HG02981 (cell line): ENCODE measurements around the gene PDE1C.

Experiments
- ATAC-seq: cut with Tn5 transposase; IDR thresholded peaks from one replicate; pipeline ENCODE4 v1.9.1; 2021; ENCODE audit warnings: mild to moderate bottlenecking, moderate library complexity; ENCODE audit not compliant: unreplicated experiment

Gene PDE1C

GRCh38 chr7:32075612-32076011, 5.4 kb upstream of the PDE1C start:
- ATAC-seq: no peak

- no peak for ATAC-seq
Observed at GRCh38 chr7:32074787-32075585, 4.8 kb upstream of the PDE1C start.

- ATAC-seq: no peak
Observed at GRCh38 chr7:32073533-32073932, 3.3 kb upstream of the PDE1C start.

GRCh38 chr7:32072397-32072796, 2.2 kb upstream of the PDE1C start:
- no peak for ATAC-seq

GRCh38 chr7:32071466-32072091, 1.4 kb upstream of the PDE1C start:
- ATAC-seq: no peak

GRCh38 chr7:32070051-32070405, 179 bp downstream of the PDE1C start:
- ATAC-seq: no peak

- ATAC-seq: no peak
Observed at GRCh38 chr7:32069116-32069650, 1.0 kb downstream of the PDE1C start.

- ATAC-seq: no peak
Observed at GRCh38 chr7:32068411-32069101, 1.7 kb downstream of the PDE1C start.

GRCh38 chr7:32066441-32066840, 3.8 kb downstream of the PDE1C start:
- no peak for ATAC-seq

GRCh38 chr7:32063614-32064013, 6.6 kb downstream of the PDE1C start:
- no peak for ATAC-seq

GRCh38 chr7:32062150-32062549, 8.1 kb downstream of the PDE1C start:
- no peak for ATAC-seq

GRCh38 chr7:32061346-32061745, 8.9 kb downstream of the PDE1C start:
- no peak for ATAC-seq

GRCh38 chr7:32059289-32060011, 10.8 kb downstream of the PDE1C start:
- no peak for ATAC-seq

- ATAC-seq: no peak
Observed at GRCh38 chr7:32058002-32058401, 12.2 kb downstream of the PDE1C start.

- ATAC-seq: no peak
Observed at GRCh38 chr7:32056767-32057166, 13.4 kb downstream of the PDE1C start.

GRCh38 chr7:32053204-32053603, 17.0 kb downstream of the PDE1C start:
- no peak for ATAC-seq

GRCh38 chr7:32051128-32051527, 19.1 kb downstream of the PDE1C start:
- ATAC-seq: no peak

GRCh38 chr7:32049599-32049998, 20.6 kb downstream of the PDE1C start:
- no peak for ATAC-seq

GRCh38 chr7:32048970-32049491, 21.2 kb downstream of the PDE1C start:
- peak; percentile 73 for ATAC-seq

GRCh38 chr7:32047801-32048200, 22.4 kb downstream of the PDE1C start:
- no peak for ATAC-seq

- no peak for ATAC-seq
Observed at GRCh38 chr7:32047075-32047474, 23.1 kb downstream of the PDE1C start.
